Erythroblast (primary cell): ENCODE data around the gene KLHL1.

Experiments
- GATA1 ChIP-seq: IDR thresholded peaks from 2 replicates; pipeline ENCODE4 v1.6.1; 2011; ENCODE audit warnings: low read depth, mild to moderate bottlenecking, control low read depth, low read length, moderate library complexity
- POLR2A ChIP-seq: IDR thresholded peaks from 2 replicates; pipeline ENCODE4 v1.6.1; 2011; ENCODE audit warnings: mild to moderate bottlenecking, low read length

- TF ChIP-seq POLR2A (no peak), GATA1 (no peak)
These were observed 64.6 kb downstream of the KLHL1 start for GRCh38 chr13:70043685-70044084.
